Inflammatory macrophage (primary cell): ENCODE measurements around the gene DIAPH3.

Experiments
- DNase-seq, 2 donors: peaks; one replicate each; pipeline ENCODE4 v3.0.0-alpha.2; 2020 to 2022

The DIAPH3 gene

DNA sequence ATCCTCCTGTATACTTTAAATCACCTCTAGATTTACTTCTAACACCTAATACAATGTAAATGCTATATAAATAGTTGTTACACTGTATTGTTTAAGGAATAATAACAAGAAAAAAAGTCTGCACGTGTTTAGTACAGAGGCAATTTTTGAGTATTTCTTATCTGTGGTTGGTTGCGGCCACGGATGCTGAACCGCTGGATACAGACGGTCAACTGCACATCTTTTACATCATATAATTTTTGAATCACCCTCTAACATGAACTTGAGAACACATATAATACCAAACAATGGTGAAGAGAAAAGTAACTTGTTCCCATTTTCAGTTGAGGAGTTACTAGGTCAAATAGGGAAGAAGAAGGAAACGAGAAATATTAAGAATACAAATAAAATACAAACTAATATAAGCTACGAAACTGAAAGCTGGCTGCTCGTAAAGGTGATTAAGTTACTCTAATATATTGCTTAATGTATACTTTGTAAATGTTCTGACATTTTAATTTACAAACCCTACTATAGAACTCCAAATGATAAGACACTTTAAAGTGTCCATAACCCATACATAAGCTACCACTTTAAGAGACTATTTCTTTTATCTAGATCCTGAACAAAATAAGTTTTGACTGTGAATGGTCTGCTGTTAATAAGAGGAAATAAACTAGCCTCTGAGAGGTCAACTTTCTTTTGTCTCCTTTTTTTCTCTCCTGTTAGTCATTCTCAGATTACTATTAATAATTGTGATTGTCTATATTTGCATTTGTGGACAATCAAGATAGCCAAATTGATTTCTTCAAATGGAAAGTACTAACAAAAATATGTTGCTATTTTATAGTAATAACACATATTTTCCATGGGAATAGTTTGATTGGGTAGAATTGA, 457.4 kb downstream of the DIAPH3 start:
- no peak for DNase-seq

DNA sequence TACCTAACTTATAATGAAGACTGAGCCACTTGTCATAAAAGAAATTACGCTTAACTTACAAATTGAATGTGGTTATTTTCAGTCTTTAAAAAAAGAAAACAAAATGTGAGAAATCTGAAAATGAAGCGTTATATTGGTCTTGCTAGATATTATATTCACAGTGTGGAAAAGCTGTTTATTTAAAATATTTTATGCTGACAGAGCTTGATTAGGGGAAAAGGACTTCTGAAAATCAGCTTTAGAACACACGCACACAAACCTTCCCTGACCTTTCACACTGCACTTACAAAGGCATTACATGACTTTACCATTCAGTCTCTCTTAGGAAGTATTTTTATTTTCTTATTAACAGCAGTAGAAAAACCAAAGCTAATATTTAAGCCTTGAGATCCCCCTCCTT, 461.5 kb downstream of the DIAPH3 start:
- DNase-seq: no peak

DNA sequence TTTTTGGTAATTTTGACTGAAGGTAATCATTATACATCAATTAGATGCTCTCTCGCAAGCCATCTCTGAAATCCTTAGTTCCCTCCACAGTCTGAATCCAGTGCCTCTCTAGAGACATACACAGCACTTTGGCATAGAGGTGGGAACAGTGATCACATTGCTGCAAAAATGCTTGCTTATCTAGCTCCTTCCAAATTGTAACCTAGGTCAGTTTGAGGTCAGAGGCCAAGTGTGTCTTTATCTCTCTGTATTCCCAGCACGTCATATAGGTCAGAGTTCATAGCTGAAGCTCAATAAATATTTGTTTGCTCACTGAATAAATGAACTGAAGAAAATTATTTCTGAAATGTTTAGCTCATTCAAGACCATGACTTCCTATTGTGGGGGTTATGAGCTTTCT, 462.5 kb downstream of the DIAPH3 start:
- DNase-seq: no peak

GRCh38 chr13:59700281-59700680, 463.4 kb downstream of the DIAPH3 start:
- DNase-seq: no peak

- no peak for DNase-seq
These were observed 467.5 kb downstream of the DIAPH3 start for GRCh38 chr13:59696271-59696670.

DNA sequence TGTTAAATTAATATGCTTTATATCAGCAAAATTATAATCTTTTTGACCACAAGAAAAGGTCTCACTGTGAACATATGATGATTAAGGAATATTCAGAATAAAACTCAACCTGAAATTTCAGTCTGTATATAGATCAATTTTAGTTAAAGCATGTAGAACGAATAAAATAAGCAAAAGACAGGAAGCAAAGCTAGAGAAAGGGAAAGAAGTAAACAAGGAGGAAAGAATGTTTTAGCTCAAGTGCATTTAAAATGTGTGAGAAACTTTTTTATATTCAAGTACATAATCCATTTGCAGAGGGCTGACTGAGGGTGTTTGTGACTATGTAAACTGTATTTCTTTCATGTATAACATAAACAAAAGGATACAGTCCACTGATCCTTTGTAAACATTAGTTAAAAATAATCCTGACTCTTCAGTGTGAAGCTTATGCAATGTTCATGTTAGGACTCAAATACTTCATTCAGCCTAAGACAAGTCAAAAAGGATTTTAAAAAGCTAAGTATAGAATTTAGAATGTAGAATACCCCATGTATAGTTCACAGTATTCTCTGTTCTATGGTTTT, 472.1 kb downstream of the DIAPH3 start:
- no peak for DNase-seq

GRCh38 chr13:59690857-59691500, 472.7 kb downstream of the DIAPH3 start:
- no peak for DNase-seq

GRCh38 chr13:59689057-59689456, 474.7 kb downstream of the DIAPH3 start:
- no peak for DNase-seq

- no peak for DNase-seq
These were observed 476.8 kb downstream of the DIAPH3 start for GRCh38 chr13:59686798-59687394.

DNA sequence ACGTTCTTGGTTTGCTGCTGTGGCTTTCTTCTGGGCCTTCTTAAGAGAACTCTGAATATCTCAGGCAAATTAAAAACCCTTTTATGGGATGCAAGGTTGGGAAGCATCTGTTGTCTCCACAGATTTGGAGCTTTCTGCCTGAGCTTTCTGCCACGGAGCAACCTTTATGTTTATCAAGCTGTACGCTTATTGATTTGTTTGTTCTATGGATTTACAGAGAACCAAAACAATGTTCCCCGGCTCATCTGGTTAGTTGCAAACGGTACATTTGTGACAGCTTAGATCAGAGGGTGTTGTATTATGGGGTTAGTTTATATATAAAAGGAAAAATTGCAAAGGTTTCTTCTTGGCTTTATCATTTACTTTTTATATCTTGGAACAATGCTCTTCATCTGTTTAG, 479.6 kb downstream of the DIAPH3 start:
- DNase-seq: no peak

- DNase-seq: no peak
These were observed 482.0 kb downstream of the DIAPH3 start for GRCh38 chr13:59681636-59682311.

DNA sequence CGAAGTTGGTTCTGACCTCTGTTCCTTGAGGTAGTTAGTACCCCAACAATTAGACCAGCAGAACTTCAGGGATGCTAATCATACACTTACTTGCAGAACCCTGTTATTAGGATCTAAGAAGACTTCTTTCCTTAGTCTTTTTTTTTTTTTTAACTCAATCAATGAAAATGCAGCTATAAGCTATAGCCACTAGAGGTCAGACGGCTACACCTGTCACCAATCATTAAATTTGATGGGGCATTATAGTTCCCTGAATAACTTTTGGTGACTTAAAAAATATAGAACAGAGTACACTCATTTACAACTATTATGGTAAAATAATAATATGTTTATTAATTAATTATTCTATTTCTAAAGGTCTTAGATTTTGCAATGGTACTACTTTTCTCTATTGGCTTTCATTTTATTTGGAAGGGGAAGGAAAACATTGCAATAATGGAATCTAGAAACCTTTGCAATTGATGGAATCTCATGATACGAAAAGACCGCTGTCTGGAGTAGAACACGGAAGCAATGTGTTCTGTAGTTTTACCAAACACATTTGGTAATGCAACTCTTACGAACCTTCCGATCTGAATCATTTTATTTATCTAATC, 483.2 kb downstream of the DIAPH3 start:
- peak in 1 of 2 donors; percentile 31 for DNase-seq

DNA sequence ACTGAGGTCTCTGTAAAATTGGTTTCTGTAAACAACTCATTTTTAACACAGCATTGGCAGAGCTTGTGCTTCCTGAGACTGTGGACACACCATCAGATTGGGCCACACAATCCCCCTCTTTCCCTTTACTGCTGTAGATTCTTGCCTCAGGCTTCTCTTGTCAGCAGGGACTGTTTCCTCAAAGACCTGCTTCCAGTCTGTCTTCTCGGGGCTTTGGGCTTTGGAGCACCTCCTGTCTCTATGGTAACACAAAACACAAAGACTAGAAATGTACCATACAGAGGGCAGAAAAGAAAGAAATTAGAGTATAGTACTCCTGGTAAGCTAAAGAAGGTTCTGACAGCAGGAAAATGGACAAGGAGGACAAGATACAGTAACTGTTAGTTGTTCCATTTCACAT, 484.5 kb downstream of the DIAPH3 start:
- no peak for DNase-seq

GRCh38 chr13:59677966-59678814, 485.5 kb downstream of the DIAPH3 start:
- peak; percentile 58 to 65 for DNase-seq

GRCh38 chr13:59677430-59677829, 486.3 kb downstream of the DIAPH3 start:
- DNase-seq: no peak

GRCh38 chr13:59674616-59675015, 489.1 kb downstream of the DIAPH3 start:
- no peak for DNase-seq

DNA sequence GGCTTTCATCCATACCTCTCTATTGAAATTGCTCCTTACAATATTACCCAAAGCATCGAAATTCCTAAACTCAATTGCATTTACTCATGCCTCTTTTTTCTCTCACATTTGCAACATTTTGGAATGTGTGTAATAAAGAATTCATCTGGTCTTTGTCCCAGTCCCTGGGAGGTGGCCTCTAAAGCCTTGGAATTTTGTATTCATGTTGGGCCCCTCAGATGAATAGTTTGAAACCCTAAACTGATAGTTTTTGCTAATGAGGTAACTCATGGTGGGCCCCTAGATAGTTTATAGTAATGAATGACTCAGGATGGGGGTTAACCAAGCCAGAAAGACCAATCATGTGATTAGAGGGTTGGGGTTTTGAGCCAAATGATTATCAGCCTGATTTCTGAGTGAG, 490.4 kb downstream of the DIAPH3 start:
- DNase-seq: no peak

GRCh38 chr13:59672445-59672844, 491.3 kb downstream of the DIAPH3 start:
- DNase-seq: no peak

DNA sequence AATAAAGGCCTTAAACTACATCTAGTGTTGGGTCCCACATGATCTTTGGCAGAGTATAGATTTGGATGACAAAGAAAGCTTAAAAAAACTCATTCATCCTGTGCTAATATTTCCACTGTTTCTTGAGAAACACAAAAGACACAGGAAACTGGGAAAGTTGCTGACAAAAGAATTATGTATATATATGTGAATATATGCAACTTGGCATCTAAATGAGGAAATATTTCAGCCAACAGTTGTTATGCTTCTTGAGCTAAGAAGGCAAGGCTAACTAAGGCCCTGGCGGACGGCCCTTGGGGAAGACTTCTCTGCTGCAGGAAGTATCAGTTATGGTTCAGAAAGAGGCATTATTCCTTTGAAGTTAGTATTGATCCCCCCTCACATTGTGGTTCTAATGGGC, 491.8 kb downstream of the DIAPH3 start:
- peak; percentile 11 to 63 for DNase-seq

GRCh38 chr13:59666504-59666903, 497.2 kb downstream of the DIAPH3 start:
- DNase-seq: peak; percentile 31 to 63

DNA sequence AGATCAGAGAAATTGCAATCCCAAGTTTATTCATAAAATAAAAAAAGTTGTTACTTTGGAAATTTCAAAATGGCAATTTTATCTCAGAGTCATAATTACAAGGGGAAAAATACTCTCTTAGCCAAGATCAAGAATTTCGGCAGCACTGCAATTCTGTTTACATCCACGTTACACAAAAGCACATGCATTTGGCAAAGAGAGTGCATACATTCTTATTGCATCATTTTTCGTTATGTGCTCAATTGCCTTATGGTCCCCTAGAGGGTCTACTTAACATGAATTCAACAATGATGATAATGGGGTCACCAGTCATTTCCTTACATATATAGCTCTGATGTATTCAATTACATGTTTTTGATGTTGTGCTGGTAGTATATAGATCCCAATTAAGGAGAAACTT, 498.0 kb downstream of the DIAPH3 start:
- no peak for DNase-seq
